Measurements from ENCODE around the gene AKAP3.

Gene AKAP3

DNA sequence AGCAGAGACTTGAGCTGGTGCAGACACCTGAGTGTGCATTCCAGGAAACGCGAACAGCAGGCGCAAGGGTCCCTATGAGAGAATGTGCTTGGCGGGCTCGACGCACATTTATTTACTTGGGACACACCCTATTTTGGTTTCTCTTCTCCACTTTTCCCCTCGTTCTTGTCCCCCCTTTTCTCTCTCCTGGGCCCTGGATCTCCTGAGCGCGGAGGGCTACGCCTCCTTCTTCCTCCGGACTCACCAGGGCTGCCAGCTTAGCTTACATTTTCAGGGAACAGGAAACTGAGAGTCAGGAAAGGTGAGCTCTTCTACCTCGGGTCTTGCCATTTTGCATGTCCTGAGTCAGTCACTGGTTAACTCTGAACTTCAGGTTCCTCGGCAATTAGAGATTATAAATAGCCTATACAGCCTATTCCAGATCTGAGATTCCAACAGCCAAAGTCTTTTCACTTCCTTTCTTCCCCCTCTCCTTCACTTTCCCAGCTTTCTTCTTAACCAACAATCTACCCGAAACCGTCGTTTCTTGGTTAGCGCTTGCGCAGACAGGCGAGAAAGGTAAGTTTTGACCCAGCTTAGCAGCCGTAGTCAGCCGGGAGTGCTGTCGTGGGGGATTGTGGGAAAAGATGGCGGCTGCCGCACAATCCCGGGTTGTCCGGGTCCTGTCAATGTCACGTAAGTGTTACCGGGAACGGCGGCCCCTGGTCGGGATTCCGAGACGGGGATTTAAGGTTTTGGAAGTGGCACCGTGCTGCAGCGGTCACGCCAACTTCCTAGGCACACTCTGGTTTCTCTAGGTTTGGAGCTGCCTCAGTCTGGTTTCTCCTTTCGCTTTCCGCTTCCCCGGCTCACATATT lies at the start of gene AKAP3, which contains the start of gene NDUFA9:
AKAP3 (minus strand) TSS at position 551 of the 857 bp plus-strand sequence. CDS start 10,855 bp downstream, outside the sequence.
NDUFA9 (plus strand) TSS at position 614 of the 857 bp plus-strand sequence; CDS start at position 627, 13 bp downstream.
- peak; percentile 79 for DNase-seq (ENCODE audit: low spot score)

DNA sequence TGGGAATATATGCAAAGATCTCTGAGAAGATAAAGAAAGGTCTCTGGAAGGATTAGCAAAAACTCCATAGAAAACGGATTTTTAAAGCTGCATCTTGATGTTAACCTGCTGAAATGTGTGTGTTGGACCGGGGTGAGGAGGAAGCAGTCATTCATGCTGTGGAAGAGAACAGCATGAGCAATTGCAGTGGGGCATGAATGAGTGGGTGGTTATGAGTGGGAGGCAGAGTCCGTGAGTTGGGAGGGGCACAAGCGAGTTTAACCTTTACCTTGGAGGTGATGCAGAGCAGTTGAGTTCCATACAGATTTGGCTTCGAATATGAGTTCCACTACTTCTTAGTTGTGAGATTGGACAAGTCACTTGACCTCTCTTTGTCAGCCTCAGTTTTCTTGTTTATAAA lies 41.9 kb upstream of the AKAP3 start:
- DNase-seq (ENCODE audit: low spot score), result no peak

DNA sequence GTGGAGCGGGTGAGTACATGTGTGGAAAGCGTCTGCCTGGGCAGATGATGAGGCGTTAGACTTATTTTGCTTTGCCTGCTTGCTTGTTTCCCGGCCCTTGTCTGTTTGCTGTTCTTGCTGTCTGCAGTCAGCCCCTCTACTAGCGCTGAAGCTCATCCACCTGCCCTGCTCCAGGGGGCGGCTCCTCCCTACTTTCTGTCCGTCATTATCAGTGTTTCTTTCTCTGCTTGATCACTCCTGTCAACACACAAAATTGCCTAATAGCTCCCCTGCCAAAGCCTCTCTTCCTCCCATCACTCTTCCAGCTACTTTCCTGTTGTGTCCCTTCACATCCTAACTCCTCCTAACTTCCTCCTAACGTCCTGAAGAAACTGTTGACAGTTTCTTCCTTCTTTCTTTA lies 36.5 kb upstream of the AKAP3 start:
- no peak for DNase-seq (ENCODE audit: low spot score)

DNA sequence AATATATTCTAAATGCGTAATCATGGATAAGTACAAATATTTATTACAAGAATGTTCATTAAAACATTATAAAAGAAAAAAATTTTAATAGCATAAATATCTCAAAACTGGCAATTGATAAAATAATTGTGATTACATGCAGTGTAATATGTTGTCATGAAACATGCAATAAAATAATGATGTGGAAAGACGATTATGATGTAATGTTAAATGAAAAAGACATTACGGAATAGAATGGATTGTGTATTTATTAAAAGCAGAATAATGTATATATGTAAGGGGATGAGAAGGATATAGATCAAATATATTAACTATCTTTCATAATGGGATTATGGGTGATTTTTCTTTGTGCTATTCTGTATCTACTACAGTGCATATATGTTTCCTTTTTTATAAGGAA lies 32.9 kb upstream of the AKAP3 start:
- DNase-seq (ENCODE audit: low spot score), result no peak

DNA sequence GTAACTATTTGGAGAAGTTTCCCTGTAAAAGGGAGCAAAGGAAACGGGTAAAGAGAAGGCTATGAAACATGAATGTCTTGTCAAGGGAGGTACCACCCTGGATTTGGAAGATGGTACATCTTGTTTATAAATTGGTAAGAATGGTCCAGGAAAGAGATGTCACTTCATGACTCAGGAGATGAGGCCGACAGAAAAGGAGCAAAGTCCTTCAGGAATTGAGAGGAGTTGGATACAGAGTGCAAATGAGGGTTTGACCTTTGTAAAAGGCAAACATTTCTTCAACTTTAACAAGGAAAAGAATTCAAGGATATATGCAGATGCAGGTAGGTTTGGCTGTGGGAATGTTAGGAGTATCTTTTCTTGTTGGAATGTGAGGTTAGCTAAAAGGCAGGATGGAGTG lies 30.9 kb upstream of the AKAP3 start:
- DNase-seq (ENCODE audit: low spot score), result no peak

DNA sequence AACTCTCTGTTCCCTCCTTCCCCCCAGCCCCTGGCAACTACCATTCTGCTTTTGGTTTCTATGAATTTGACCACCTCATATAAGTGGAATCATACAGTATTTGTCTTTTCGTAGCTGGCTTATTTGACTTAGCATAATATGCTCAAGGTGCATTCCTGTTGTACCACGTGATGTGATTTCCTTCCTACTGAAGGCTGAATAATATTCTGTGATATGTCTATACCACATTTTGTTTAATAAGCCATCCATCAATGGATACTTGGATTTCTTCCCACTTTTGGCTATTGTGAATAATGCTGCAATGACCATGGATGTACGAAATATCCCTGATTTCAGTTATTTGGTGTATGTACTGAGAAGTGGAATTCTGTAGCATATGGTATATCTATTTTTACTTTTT lies 16.4 kb upstream of the AKAP3 start:
- no peak for DNase-seq (ENCODE audit: low spot score)

DNA sequence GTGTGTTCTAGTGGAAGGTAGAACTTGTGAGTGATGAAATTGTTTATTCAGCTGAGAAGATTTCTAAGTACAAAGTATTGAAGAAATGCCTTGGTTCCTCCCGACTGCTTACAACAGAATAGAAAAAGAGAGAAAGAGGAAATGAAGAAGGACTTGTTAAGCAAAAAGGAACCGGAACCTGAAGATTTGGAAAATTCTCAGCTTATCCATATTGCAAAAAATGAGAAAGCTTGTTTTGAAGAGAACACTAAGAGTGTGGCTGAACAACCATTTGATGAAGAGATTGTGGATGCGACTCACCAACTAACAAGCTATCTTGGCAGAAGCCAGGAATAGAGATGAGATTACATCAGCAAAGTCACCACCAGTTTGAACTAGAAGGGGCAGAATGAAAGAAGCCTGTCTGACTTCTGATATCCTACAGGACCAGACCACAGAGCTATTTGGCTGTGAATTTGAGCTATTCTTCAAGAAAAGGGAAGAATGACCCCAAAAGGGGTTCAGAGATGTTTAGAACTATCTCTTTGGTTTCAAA lies 15.2 kb upstream of the AKAP3 start:
- DNase-seq (ENCODE audit: low spot score), result no peak

DNA sequence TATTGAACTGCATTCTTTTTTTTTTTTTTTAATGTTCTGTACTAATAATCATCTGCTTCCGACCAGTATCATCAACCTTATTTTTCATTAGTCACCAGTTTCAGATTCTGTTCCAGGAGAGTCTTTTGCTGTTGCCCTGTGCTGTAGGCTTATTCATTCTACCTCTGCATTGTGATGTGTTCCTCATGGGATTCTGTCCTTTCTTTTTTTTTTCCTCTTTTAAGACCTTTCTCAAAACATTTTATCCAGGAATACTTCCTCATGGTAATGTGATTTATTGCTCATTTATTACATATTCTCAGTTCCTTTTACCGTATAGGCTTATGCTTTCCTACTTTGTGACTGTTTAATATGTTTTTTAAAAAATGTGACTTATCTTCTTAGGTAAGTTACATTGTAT lies 4.8 kb upstream of the AKAP3 start:
- no peak for DNase-seq (ENCODE audit: low spot score)

DNA sequence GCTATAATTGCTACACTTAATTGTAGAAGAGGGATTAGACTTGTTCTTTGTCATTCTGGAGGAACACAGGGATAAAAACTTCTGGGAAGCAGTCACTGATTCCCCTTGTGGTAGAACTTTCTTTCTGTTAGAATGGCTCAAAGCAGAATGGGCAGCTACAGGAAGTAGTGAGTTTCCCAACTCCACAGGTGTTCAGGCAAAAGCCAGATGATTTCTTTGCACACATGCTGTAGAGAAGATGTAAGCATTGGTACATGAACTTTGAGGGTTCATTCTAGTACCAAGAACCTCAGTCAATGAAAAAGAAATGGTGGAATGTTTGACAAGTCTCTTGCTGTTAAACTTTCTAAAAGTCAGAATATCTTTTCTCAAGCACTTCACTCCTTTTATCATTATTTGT lies 4.4 kb upstream of the AKAP3 start:
- DNase-seq (ENCODE audit: low spot score), result no peak

DNA sequence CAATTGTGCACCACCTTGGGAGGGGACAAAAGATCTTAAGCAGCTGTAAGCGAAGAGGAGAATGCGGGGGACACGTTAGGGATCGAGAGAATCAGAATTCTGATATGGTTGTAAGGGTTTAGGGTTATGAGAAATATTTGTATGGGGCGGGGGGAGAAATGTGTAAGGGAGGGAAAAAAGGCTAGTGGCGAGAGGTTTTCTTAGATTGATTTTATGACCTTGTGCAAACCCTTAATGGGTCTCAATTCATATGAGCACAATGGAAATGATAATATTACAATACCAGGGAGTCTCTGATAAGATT lies 459 bp upstream of the AKAP3 start:
- DNase-seq (ENCODE audit: low spot score), result no peak

DNA sequence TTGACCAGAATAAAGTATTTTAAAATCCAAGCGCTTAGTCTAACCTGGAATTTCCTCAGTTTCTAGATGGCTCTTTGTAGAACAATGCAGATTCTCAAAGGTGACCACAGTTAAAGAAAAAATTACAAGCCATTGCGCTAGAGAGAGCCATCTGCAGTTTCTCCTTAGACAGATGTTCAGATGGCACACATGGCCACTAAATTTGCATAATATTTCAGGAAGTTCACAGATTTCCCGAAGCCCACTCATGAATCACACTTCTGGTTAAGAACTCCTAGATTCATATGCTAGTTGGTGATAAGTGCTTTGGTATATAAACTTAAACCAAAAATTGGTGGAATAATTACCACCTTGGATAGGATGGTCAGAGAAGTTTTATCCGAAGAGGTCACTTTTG lies 749 bp downstream of the AKAP3 start:
- DNase-seq (ENCODE audit: low spot score), result no peak

DNA sequence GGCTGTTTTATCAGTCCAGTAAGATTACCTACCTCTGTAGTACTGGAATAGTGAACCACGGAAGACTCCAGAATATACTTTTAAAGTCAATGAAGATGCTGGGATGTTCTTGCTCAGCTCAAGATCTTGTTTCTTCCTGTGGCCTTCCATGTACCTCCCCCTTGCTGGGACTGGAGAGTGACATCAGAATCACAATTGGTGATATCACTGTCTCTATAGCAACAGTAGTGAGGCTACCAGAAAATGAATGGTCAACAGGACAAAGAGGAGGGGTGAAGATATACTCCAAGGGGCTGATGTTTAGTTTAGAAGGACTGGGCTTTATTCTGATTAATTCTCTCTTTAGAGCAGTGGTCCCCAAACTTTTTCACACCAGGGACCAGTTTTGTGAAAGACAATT lies 3.8 kb downstream of the AKAP3 start:
- no peak for DNase-seq (ENCODE audit: low spot score)

DNA sequence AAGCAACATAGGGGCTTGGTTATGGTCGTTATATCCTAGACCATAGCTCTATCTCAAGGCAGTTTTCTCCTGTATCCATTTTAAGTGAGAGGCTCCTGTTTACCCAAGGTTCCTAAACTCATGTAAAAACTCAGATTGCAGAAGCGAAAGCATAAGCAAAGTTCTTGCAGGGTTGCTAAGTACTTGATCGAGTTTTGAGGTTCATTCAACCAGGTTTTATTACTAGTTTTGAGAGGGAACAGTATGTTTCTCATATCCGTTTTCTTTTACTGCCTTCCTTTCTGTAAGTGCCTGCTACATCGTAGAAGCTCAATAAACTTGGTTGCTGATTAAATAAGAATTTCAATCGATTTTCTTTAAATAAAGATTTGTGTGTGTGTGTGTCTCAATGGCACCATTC lies 5.1 kb downstream of the AKAP3 start:
- DNase-seq (ENCODE audit: low spot score), result no peak

DNA sequence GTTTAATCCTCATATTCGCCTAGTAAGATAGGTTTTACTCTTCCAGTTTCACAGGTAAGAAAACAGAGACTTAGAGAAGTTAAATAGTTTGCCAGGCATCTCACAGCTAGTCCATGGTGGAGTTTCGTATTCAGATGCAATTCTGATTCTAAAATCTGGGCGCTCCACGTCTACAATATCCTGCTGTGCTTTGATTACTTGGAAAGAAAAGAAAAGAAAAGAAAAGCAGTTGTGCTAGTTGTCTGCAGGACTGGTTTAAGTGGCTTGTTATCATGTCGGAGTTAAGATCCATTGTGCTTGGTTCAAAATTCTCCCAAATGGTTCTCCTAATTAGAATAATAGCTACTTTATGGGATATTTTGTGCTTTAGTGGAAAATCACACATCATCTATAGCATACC lies 18.6 kb downstream of the AKAP3 start:
- DNase-seq (ENCODE audit: low spot score), result no peak

DNA sequence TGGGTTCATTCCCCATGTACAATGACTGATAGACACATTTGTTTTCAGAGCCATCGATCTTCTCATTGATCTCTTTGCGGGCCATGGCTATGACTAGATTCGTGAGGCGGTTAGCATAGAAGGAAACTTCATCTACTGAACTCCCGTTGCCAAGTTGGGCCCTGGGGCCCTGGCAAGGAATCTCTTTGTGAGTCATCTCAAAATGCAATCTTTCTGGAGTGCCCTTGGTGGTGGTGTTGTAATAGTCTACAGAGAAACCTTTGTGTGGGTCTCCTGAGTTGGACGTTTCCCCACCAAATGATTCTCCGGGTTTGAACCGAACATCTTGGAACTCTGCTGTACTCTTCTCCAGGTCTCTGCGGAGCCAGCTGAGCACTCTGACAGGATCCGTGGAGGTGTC lies 20.4 kb downstream of the AKAP3 start:
- no peak for DNase-seq (ENCODE audit: low spot score)

DNA sequence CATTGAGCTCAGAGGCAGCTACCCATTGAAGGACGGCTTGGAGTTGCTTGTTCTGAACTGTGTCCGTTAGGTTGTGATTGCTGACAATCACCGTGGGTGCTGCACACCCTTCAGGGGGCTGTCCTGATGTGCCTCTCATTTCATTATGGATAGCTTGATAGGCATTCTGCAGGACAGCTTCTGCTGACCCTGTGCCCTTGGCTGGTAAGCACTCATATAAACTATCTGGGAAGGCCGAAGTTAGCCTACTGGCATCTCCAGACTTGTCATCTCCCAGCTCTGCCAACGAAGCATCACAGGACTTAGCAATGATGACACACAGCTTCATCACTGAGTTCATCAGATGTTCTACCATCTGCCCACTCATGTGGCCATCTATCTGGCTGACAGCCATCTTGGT lies 22.3 kb downstream of the AKAP3 start:
- DNase-seq (ENCODE audit: low spot score), result no peak

DNA sequence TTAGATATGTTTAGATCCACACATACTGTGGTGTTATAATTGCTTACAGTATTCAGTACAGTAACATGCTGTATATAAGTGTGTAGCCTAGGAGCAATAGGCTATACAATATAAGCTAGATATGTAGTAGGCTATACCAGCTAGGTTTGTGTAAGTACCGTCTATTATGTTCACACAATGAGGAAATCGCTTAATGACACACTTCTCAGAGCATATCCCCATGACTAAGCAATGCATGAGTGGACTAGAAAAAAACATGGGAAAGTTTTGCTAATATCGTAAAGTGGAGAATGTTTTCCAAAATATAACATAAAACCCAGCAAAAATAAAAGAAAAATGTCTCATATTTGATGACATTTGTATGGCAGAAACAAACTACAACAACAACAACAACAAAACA lies 27.3 kb downstream of the AKAP3 start:
- DNase-seq (ENCODE audit: low spot score), result no peak

DNA sequence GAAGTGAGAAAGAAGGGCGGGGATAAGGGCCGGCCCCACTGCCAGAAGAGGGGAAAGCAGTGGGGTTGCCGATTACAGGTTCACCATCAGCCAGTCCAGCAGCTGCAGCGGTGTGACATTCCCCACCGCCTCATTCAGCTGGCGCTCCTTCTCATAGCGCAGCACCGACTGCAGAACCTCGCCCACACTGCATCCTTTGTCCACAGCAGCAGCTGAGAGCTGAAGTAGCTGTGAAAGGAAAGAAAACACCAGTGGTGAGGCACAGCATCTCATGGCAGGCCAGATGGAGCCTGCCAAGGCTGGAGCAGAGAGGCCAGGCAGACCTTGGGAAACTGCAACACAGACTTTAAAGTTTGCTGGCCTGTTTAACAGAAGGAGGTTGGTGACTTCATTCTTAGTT lies 33.2 kb downstream of the AKAP3 start:
- no peak for DNase-seq (ENCODE audit: low spot score)

DNA sequence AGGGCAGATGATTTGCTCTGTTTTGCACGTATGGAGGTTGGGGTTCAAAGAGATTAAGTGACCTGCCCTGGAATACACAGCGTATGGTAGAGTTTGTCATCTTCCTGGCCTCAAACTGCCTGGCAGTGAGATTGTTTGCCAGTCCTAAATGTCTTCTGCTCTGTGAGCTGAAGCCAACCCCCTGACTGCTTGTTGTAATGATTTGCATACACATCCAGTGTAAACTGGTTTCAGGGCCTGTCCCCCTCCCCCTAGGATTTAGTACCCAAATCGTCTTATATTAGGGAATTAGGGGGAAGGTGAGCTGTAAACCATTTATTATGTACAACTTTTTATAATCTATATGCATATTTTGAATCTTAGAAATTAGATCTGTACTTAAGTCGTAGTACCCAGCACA lies 38.4 kb downstream of the AKAP3 start:
- DNase-seq (ENCODE audit: low spot score), result no peak

DNA sequence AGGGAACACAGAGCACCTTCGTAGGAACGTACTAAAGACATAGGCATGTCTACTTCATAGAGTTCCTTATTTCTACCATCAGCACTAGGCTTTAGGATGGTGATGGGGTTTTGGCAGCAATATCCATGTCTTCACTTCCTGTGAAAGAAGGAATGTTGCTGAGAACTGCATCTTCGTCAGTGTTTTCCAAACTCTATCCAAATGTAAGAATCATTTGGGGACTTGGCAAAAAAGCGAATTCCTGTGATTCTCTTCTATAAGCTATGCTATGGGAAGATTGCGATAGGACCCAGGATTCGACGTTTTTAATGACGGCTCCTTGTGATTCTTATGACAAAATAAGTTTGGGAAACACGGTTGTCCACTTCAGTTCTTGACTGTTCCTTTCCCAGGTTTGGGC lies 39.8 kb downstream of the AKAP3 start:
- DNase-seq (ENCODE audit: low spot score), result no peak

DNA sequence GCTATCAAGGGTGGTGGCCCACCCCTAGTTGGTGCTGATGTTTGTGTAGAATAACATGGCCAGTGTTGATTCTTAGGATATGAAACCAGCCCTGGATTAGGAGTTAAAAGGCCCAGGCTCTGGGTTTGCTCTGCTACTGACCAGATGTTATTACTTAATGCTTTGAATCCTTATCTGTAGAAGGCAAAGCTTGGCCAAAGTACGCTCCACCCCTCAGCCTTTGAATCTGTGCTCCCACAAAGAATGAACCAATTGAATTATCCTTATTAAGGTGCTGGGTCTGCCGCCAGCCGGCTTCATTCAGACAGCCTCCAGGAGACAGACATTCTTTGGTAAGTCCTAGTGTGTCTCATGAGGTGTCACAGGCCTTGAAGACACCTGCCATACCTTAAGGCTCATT lies 41.8 kb downstream of the AKAP3 start:
- no peak for DNase-seq (ENCODE audit: low spot score)

DNA sequence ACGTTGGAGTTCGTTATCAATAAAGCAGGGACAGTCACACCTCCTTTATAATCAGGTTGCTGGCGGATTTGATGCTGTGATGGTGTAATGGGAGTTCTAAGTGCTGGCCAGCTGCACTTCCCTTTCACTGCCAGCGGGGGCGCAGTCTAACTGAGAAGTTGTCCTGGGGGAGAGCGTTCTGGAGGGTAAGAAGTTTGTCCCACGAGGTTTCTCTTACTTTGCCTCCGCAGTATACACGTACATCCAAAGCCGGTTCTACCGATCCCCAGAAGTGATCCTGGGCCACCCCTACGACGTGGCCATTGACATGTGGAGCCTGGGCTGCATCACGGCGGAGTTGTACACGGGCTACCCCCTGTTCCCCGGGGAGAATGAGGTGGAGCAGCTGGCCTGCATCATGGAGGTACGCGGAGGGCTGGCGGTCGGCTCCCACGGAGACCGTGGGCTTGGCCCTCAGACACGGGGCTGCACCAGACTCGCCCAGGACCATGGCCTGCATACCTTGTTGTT lies 44.1 kb downstream of the AKAP3 start:
- peak; percentile 83 for DNase-seq (ENCODE audit: low spot score)

DNA sequence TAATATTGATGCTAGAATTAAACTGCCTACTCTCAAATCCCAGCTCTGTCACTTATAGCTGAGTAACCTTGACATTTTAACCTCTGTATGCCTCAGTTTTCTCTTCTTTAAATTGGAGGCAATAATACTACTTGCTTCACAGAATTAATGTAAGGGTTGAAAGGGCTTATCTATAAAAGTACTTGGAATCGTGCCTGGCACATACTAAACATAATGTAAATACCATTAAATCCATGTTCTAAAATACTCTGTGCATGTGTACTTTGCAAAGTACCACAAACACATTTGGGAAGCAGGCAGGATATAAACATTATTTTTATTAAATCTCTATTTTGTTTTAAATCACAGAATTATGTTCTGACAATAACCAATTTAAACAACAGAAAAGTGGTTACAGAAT lies 44.9 kb downstream of the AKAP3 start:
- no peak for DNase-seq (ENCODE audit: low spot score)

DNA sequence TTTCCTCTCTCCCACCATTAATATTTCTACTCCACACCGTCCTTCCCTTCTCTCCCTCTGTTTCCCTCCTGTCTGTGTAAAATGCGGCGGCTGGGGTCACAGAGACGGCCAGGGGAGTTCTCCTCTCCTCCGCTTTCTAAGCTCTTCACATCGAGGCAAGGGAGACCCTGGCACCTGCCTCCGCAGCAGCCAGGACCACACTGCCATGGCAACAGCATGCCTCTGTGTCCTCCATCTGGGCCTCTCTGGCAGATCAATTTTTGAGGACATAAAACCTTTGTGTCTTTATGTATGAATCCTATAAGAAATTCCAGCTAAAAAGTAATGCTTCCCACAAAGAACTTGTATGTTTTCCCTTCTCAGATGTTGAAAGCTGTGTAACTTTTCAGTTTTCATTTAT lies 45.4 kb downstream of the AKAP3 start:
- DNase-seq (ENCODE audit: low spot score), result no peak

All from hematopoietic multipotent progenitor cell treated with erythropoietin and hydrocortisone succinate and interleukin-3 and kit ligand, for 15 days (in vitro differentiated cells).